Neural cell (in vitro differentiated cells): Measurements from ENCODE around the gene ZNRF2. TPM values are rescaled to one million over a fixed set of nuclear protein-coding genes. Genes with fewer than 3 reads are reported as not detected.

Experiments
- H2AFZ ChIP-seq: fragments of 200-600, 300-800 bp; sonication (generic), shearing (Covaris generic); 2 replicates; pipeline ENCODE4 v1.6.0; 2014; ENCODE audit warnings: low read depth, mild to moderate bottlenecking, antibody characterized with exemption, low read length, moderate library complexity
- H3F3A ChIP-seq: fragments of 200-600 bp; shearing (Covaris generic); 2 replicates; pipeline ENCODE4 v1.6.1; 2016; ENCODE audit warnings: mild to moderate bottlenecking, moderate library complexity, mixed read lengths, antibody characterized with exemption, low read length; ENCODE audit not compliant: insufficient read depth, poor library complexity, severe bottlenecking
- H3K27ac ChIP-seq: fragments of 200-600, 300-800 bp; sonication (generic), shearing (Covaris generic); 2 replicates; pipeline ENCODE4 v1.5.1; 2014; ENCODE audit warnings: mild to moderate bottlenecking, low read length, moderate library complexity
- H3K27me3 ChIP-seq: fragments of 300-800, 200-600 bp; sonication (generic), shearing (Covaris generic); 2 replicates; pipeline ENCODE4 v1.6.0; 2014; ENCODE audit warnings: mild to moderate bottlenecking, low read depth, low read length, moderate library complexity; ENCODE audit not compliant: insufficient read depth
- H3K36me3 ChIP-seq: fragments of 300-800, 200-600 bp; sonication (generic), shearing (Covaris generic); 2 replicates; pipeline ENCODE4 v1.5.1; 2014; ENCODE audit warnings: mild to moderate bottlenecking, antibody characterized with exemption, low read length, moderate library complexity; ENCODE audit not compliant: insufficient read depth
- H3K4me2 ChIP-seq: fragments of 300-800, 200-600 bp; sonication (generic), shearing (Covaris generic); 2 replicates; pipeline ENCODE4 v1.6.0; 2014; ENCODE audit warnings: mild to moderate bottlenecking, low read length
- H3K4me3 ChIP-seq: fragments of 300-800, 200-600 bp; sonication (generic), shearing (Covaris generic); 2 replicates; pipeline ENCODE4 v1.5.1; 2014; ENCODE audit warnings: mild to moderate bottlenecking, low read length, moderate library complexity
- H3K79me2 ChIP-seq: fragments of 200-600 bp; shearing (Covaris generic); replicated peaks from 2 replicates; pipeline ENCODE4 v1.6.0; 2014; ENCODE audit warnings: mild to moderate bottlenecking, low read length, moderate library complexity; ENCODE audit not compliant: insufficient read depth
- H3K9ac ChIP-seq: fragments of 300-800, 200-600 bp; sonication (generic), shearing (Covaris generic); 2 replicates; pipeline ENCODE4 v1.6.1; 2016; ENCODE audit warnings: mild to moderate bottlenecking, low read length, mixed read lengths
- H3K9me2 ChIP-seq: fragments of 200-600 bp; shearing (Covaris generic); 2 replicates; pipeline ENCODE4 v1.6.1; 2016; ENCODE audit warnings: mild to moderate bottlenecking, low read length, mixed read lengths; ENCODE audit not compliant: insufficient read depth
- H3K9me3 ChIP-seq: fragments of 200-600, 300-800 bp; sonication (generic), shearing (Covaris generic); 2 replicates; pipeline ENCODE4 v1.6.1; 2016; ENCODE audit warnings: mild to moderate bottlenecking, mixed run types, low read length, moderate library complexity, mixed read lengths
- H4K20me1 ChIP-seq: fragments of 200-600 bp; shearing (Covaris generic); 2 replicates; pipeline ENCODE4 v1.6.1; 2016; ENCODE audit warnings: mild to moderate bottlenecking, mixed run types; ENCODE audit not compliant: insufficient read depth
- EP300 ChIP-seq: fragments of 450-650 bp; conservative IDR thresholded peaks from 2 replicates; pipeline ENCODE4 v1.6.1; 2014; ENCODE audit warnings: antibody characterized with exemption, mild to moderate bottlenecking, moderate library complexity; ENCODE audit not compliant: poor library complexity, severe bottlenecking
- EZH2 ChIP-seq: fragments of 200-600, 300-800 bp; shearing (Covaris generic), sonication (generic); IDR thresholded peaks from 2 replicates; pipeline ENCODE4 v1.6.1; 2014; ENCODE audit warnings: antibody characterized with exemption, low read length, borderline replicate concordance, mild to moderate bottlenecking; ENCODE audit not compliant: insufficient read depth, poor library complexity, severe bottlenecking
- MXI1 ChIP-seq: fragments of 450-650 bp; conservative IDR thresholded peaks from 2 replicates; pipeline ENCODE4 v1.6.1; 2014; ENCODE audit warnings: antibody characterized with exemption, mild to moderate bottlenecking; ENCODE audit not compliant: poor library complexity, severe bottlenecking
- POLR2AphosphoS5 ChIP-seq: IDR thresholded peaks from 2 replicates; pipeline ENCODE4 v1.6.1; 2012
- RAD21 ChIP-seq: fragments of 450-650 bp; conservative IDR thresholded peaks from 2 replicates; pipeline ENCODE4 v1.6.1; 2014; ENCODE audit warnings: antibody characterized with exemption, mild to moderate bottlenecking, moderate library complexity
- SMC3 ChIP-seq: fragments of 450-650 bp; conservative IDR thresholded peaks from 2 replicates; pipeline ENCODE4 v1.6.1; 2014; ENCODE audit warnings: antibody characterized with exemption, mild to moderate bottlenecking, moderate library complexity; ENCODE audit not compliant: poor library complexity
- TAF1 ChIP-seq: IDR thresholded peaks from 2 replicates; pipeline ENCODE4 v1.6.1; 2012; ENCODE audit warnings: low read depth
- polyA plus RNA-seq: library from polyadenylated mRNA; depleted of rRNA; stranded (reverse); fragments of >200 nt; gene quantifications from 2 replicates; pipeline ENCODE4 v1.2.3, GENCODE V29; 2014
- TF ChIP-seq, protein P1 (sequence below): IDR thresholded peaks from 2 replicates; pipeline ENCODE4 v1.6.1; 2012; ENCODE audit warnings: borderline replicate concordance
- TF ChIP-seq, protein P2 (sequence below): fragments of 450-650 bp; IDR thresholded peaks from 2 replicates; pipeline ENCODE4 v1.5.1; 2014; ENCODE audit warnings: antibody characterized with exemption, mild to moderate bottlenecking, moderate library complexity; ENCODE audit not compliant: poor library complexity, severe bottlenecking

The ZNRF2 gene
- polyA plus RNA-seq, 1 donor from 2014 or later, result 12.2 TPM

DNA sequence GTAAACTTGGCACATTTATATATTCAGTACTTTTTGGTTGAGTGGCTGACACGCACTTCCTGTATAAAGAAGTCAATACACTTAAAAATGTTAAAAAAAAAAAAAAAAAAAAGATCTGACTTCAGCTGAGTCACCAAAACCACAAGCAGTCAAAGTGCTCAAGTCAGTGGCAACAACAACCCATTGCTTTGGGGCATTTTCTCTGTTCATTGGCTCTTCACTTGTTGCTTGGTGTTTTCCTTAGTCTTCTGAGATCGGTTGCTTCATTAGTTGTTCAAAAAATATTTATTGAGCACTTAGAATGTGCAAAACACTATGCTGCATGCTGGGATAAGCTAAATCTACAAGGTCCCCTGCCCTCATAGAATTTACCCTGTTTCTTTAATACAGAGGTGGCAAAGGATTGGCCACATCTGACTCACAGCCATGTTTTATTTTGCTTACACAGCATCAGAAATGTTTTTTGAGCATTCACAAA, 63.7 kb downstream of the ZNRF2 start:
- no peak overlapping the region for H3K27ac ChIP-seq
- H3K9ac ChIP-seq, result no peak overlapping the region
- no peak overlapping the region for H3K4me2 ChIP-seq

DNA sequence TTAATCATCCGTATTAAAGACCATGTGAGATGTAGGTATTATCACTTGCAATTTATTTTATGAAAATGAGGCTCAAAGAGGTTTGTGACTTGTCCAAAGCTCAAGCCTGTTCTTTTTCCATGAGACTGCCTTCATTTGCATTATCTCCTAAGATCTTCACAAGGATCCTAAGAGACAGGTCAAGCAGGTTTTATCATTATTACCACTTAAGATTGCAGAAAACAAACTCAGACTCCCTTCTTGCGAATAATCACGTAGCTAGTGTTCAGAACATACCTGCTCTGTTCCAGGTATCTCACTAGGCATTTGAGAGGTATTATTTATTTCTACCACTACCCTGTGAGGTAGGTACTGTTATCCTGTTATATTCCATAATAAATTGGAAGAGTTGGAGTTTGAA, 64.8 kb downstream of the ZNRF2 start:
- H3K36me3 ChIP-seq, result no peaks in the 10 kb centered on the region
- H3K27ac ChIP-seq, result no peak overlapping the region
- no peak overlapping the region for H3K9ac ChIP-seq
- H3K4me3 ChIP-seq, result no peak overlapping the region
- no peaks in the 10 kb centered on the region for H3K9me2 ChIP-seq
- no peak overlapping the region for H2AFZ ChIP-seq
- H3F3A ChIP-seq, result no peaks in the 10 kb centered on the region
- TF ChIP-seq, protein P1, sequence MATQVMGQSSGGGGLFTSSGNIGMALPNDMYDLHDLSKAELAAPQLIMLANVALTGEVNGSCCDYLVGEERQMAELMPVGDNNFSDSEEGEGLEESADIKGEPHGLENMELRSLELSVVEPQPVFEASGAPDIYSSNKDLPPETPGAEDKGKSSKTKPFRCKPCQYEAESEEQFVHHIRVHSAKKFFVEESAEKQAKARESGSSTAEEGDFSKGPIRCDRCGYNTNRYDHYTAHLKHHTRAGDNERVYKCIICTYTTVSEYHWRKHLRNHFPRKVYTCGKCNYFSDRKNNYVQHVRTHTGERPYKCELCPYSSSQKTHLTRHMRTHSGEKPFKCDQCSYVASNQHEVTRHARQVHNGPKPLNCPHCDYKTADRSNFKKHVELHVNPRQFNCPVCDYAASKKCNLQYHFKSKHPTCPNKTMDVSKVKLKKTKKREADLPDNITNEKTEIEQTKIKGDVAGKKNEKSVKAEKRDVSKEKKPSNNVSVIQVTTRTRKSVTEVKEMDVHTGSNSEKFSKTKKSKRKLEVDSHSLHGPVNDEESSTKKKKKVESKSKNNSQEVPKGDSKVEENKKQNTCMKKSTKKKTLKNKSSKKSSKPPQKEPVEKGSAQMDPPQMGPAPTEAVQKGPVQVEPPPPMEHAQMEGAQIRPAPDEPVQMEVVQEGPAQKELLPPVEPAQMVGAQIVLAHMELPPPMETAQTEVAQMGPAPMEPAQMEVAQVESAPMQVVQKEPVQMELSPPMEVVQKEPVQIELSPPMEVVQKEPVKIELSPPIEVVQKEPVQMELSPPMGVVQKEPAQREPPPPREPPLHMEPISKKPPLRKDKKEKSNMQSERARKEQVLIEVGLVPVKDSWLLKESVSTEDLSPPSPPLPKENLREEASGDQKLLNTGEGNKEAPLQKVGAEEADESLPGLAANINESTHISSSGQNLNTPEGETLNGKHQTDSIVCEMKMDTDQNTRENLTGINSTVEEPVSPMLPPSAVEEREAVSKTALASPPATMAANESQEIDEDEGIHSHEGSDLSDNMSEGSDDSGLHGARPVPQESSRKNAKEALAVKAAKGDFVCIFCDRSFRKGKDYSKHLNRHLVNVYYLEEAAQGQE, result no peak
- no peak for TF ChIP-seq MXI1
- no peak for TF ChIP-seq POLR2AphosphoS5
- no peak for TF ChIP-seq TAF1
- no peak for TF ChIP-seq EZH2
- no peak for TF ChIP-seq EP300
- TF ChIP-seq SMC3, result no peak
- no peak for TF ChIP-seq RAD21
- TF ChIP-seq, protein P2, sequence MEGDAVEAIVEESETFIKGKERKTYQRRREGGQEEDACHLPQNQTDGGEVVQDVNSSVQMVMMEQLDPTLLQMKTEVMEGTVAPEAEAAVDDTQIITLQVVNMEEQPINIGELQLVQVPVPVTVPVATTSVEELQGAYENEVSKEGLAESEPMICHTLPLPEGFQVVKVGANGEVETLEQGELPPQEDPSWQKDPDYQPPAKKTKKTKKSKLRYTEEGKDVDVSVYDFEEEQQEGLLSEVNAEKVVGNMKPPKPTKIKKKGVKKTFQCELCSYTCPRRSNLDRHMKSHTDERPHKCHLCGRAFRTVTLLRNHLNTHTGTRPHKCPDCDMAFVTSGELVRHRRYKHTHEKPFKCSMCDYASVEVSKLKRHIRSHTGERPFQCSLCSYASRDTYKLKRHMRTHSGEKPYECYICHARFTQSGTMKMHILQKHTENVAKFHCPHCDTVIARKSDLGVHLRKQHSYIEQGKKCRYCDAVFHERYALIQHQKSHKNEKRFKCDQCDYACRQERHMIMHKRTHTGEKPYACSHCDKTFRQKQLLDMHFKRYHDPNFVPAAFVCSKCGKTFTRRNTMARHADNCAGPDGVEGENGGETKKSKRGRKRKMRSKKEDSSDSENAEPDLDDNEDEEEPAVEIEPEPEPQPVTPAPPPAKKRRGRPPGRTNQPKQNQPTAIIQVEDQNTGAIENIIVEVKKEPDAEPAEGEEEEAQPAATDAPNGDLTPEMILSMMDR, result no peak
- H4K20me1 ChIP-seq, result no peaks in the 10 kb centered on the region
- H3K9me3 ChIP-seq, result no peaks in the 10 kb centered on the region
- H3K79me2 ChIP-seq, result no peaks in the 10 kb centered on the region
- H3K27me3 ChIP-seq, result no peaks in the 10 kb centered on the region
- H3K4me2 ChIP-seq, result no peak overlapping the region

More for the DNA sequence above, 63.7 kb downstream of the ZNRF2 start:
- H3K9me2 ChIP-seq, result no peaks in the 10 kb centered on the region
- no peaks in the 10 kb centered on the region for H3K36me3 ChIP-seq
- no peaks in the 10 kb centered on the region for H4K20me1 ChIP-seq
- H2AFZ ChIP-seq, result no peak overlapping the region
- TF ChIP-seq SMC3 (no peak), POLR2AphosphoS5 (no peak), EP300 (no peak), TAF1 (no peak), MXI1 (no peak), RAD21 (no peak)
- TF ChIP-seq, protein P1, result no peak
- TF ChIP-seq, protein P2, result no peak
- H3K9me3 ChIP-seq, result no peaks in the 10 kb centered on the region
- H3K27me3 ChIP-seq, result no peaks in the 10 kb centered on the region
- no peak overlapping the region for H3K4me3 ChIP-seq
- H3K79me2 ChIP-seq, result no peaks in the 10 kb centered on the region
- no peaks in the 10 kb centered on the region for H3F3A ChIP-seq
